LoVo (cell line): Measurements from ENCODE around the gene SLC48A1.
A peak's percentile ranks its signal among the peaks of the same experiment; 100 is the strongest.

Experiments
- DNase-seq: peaks from one replicate; pipeline ENCODE4 v3.0.0-alpha.2; 2016; ENCODE audit warnings: low spot score

Gene SLC48A1

DNA sequence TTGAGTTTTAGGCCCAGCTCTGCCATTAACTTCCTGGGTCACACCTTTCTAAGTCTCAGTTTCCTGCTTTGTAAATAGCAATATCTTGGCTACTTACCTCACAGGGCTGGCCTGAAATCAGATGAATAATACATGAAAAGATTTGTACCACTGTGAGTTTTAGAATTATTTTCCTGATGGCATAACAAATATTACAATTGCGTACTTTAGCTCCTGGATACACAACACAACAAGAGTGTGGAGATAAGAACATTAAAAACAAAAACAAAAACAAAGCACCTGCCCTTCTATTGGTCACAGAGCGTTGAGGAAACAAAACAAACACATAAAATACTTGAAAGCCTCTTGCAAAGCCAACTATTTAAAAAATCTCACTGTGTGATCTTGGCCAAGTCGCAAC, 51.6 kb downstream of the SLC48A1 start:
- no peak for DNase-seq

- DNase-seq, result peak; percentile 51
Observed at GRCh38 chr12:47825173-47825639, 52.2 kb downstream of the SLC48A1 start.

DNA sequence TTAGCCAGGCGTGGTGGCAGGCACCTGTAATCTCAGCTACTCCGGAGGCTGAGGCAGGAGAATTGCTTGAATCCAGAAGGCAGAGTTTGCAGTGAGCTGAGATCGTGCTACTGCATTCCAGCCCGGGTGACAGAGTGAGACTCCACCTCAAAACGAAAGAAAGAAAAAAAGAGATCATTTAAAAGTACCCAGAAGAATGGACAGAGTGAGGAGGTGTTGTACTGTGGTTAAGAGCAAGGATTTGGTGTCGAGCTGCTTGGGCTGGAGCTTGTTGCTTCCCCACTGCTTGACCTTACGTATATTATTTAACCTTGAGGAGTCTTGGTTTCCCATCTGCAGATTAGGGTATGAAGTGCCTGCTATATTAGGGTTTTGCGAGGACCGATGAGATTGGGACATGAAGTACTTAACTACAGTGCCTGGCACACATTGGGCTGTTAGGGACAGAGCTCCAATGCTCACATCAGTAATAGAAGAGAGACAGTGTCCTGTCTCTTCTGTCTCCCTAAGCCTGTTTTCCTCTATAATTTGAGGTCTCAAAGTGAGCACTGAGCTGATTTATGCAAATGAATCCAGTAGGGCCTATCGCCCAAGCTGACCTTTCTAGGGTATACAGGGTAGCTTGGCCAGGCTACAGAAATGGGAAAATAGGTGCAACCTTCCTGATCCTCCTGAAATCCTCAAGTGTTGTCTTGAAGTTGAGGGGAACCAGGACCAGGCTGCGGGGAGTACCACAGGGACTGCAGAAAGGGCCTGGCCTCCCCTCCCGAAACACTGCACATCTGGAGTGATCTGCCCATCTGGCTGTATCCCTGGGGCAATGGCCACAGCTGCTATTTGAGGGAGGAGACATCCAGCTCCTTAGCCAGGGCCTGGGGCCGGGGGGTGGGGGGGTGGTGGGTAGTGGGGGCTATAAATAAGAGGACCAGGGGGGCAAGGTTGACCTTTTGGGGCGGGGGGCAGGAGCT, 55.3 kb downstream of the SLC48A1 start:
- no peak for DNase-seq

DNA sequence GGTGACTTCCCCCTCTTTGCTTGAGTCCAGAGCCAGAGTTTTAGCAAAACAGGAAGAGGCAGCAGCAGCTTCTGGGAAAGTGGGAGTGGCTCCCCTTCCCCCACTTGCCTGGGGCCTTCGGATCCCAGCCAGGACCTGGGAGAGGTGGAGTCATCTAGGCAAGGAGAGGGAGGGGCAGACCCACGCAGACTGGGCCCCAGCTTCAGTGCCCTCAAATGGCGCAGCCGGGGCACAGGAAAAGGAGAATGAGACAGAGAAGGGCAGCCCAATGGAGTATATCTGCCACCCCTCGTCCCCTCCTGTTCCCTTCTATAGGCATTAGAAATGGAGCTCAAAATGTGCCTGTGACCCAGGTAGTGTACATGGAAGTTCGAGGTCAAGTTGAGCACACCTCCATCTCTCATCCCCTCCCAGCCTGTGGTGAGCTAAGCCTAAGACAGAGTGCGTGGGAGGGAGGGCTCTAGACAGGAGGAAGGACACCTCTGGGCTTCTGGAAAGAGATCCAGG, 56.0 kb downstream of the SLC48A1 start:
- peak; percentile 35 for DNase-seq

DNA sequence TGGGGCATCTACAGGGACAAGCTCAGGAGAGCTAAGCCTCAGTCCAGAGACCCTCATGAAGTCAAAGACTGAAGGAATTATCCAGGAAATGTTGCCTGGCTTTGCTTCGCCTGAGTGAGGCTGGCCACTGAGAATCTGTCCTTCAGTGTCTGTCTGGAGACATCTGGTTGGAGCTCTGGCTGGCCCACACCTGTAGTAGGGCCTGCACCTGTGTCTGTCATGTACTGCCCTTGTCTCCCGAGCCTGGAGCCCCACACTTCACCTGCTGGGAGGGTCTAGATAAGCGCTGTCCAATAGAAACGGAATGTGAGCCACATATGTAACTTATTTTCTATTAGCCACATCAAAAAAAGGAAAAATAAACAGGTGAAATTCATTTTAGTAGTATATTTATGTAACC, 56.5 kb downstream of the SLC48A1 start:
- DNase-seq, result no peak
